Hepatocyte (in vitro differentiated cells): Measurements from ENCODE around the gene RSAD1. TPM values are rescaled to one million over a fixed set of nuclear protein-coding genes. Genes with fewer than 3 reads are reported as not detected.

Experiments used
- DNase-seq: peaks from one replicate; pipeline ENCODE4 v3.0.0-alpha.2; 2016; ENCODE audit warnings: low spot score
- H2AFZ ChIP-seq: fragments of 200-600 bp; sonication (generic); 2 replicates; pipeline ENCODE4 v1.6.0; 2016; ENCODE audit warnings: antibody characterized with exemption, mild to moderate bottlenecking
- H3K27ac ChIP-seq: fragments of 200-600 bp; sonication (generic); 2 replicates; pipeline ENCODE4 v1.5.1; 2016; ENCODE audit warnings: mild to moderate bottlenecking
- H3K27me3 ChIP-seq: fragments of 200-600 bp; sonication (generic); 2 replicates; pipeline ENCODE4 v1.6.1; 2016
- H3K36me3 ChIP-seq: fragments of 200-600 bp; sonication (generic); replicated peaks from 2 replicates; pipeline ENCODE4 v1.5.1; 2016; ENCODE audit warnings: low read depth; ENCODE audit not compliant: insufficient read depth
- H3K4me1 ChIP-seq: fragments of 200-600 bp; sonication (generic); 2 replicates; pipeline ENCODE4 v1.5.1; 2016; ENCODE audit warnings: mild to moderate bottlenecking, moderate library complexity; ENCODE audit not compliant: insufficient read depth
- H3K4me2 ChIP-seq: fragments of 200-600 bp; sonication (generic); 2 replicates; pipeline ENCODE4 v1.6.0; 2016
- H3K4me3 ChIP-seq: fragments of 200-600 bp; sonication (generic); 2 replicates; pipeline ENCODE4 v1.5.1; 2016; ENCODE audit warnings: mild to moderate bottlenecking
- H3K79me2 ChIP-seq: fragments of 200-600 bp; sonication (generic); 2 replicates; pipeline ENCODE4 v1.6.0; 2017; ENCODE audit warnings: mild to moderate bottlenecking
- H3K9me2 ChIP-seq: fragments of 200-600 bp; sonication (generic); replicated peaks from 2 replicates; pipeline ENCODE4 v1.6.0; 2017; ENCODE audit warnings: mild to moderate bottlenecking; ENCODE audit not compliant: insufficient read depth
- H3K9me3 ChIP-seq: fragments of 200-600 bp; sonication (generic); 2 replicates; pipeline ENCODE4 v1.5.1; 2016; ENCODE audit warnings: low read depth, mild to moderate bottlenecking
- H4K20me1 ChIP-seq: fragments of 200-600 bp; sonication (generic); 2 replicates; pipeline ENCODE4 v1.6.0; 2016; ENCODE audit warnings: mild to moderate bottlenecking; ENCODE audit not compliant: insufficient read depth, poor library complexity, severe bottlenecking
- EZH2 ChIP-seq: fragments of 200-600 bp; sonication (generic); IDR thresholded peaks from 2 replicates; pipeline ENCODE4 v1.6.1; 2016; ENCODE audit warnings: antibody characterized with exemption, mild to moderate bottlenecking, borderline replicate concordance
- EZH2phosphoT487 ChIP-seq: fragments of 200-600 bp; sonication (generic); IDR thresholded peaks from one replicate; pipeline ENCODE4 v1.6.1; 2018; ENCODE audit warnings: antibody characterized with exemption, mild to moderate bottlenecking, low read depth, moderate library complexity; ENCODE audit not compliant: unreplicated experiment, severe bottlenecking
- WGBS: methylation state at CpG from one replicate; pipeline ENCODE4 v1.1.6; 2016; ENCODE audit warnings: low lambda C conversion rate; ENCODE audit errors: missing lambda C conversion rate; 5-methylcytosine and 5-hydroxymethylcytosine counted together
- polyA plus RNA-seq: library from polyadenylated mRNA; unstranded; fragments of >200 nt; fragmentation: Nextera tagmentation; extraction: Ambion mirVana; gene quantifications from 2 replicates; pipeline ENCODE4 v1.2.1, GENCODE V29; 2016
- total RNA-seq: library from RNA; depleted of rRNA; stranded (reverse); fragments of >200 nt; gene quantifications from 2 replicates; pipeline ENCODE4 v1.2.3, GENCODE V29; 2014
- TF ChIP-seq, protein P1 (sequence below): fragments of 200-600 bp; sonication (generic); IDR thresholded peaks from 2 replicates; pipeline ENCODE4 v1.5.1; 2016; ENCODE audit warnings: antibody characterized with exemption, mild to moderate bottlenecking; ENCODE audit not compliant: poor library complexity

Gene RSAD1
- total and polyA plus RNA-seq, 2 experiments from 2014 or later, result 28.6 to 44.2 TPM

- DNase-seq, result no peak
- 86% methylated on average over 4 of the region's 4 CpGs for WGBS
- TF ChIP-seq, protein P1, sequence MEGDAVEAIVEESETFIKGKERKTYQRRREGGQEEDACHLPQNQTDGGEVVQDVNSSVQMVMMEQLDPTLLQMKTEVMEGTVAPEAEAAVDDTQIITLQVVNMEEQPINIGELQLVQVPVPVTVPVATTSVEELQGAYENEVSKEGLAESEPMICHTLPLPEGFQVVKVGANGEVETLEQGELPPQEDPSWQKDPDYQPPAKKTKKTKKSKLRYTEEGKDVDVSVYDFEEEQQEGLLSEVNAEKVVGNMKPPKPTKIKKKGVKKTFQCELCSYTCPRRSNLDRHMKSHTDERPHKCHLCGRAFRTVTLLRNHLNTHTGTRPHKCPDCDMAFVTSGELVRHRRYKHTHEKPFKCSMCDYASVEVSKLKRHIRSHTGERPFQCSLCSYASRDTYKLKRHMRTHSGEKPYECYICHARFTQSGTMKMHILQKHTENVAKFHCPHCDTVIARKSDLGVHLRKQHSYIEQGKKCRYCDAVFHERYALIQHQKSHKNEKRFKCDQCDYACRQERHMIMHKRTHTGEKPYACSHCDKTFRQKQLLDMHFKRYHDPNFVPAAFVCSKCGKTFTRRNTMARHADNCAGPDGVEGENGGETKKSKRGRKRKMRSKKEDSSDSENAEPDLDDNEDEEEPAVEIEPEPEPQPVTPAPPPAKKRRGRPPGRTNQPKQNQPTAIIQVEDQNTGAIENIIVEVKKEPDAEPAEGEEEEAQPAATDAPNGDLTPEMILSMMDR, result no peak
- TF ChIP-seq EZH2phosphoT487, result no peak
- TF ChIP-seq EZH2, result no peak
Measured at GRCh38 chr17:50459756-50460155, 18.9 kb upstream of the RSAD1 start.

GRCh38 chr17:50460831-50461526 is 17.7 kb upstream of the RSAD1 start:
- Histone ChIP-seq H3K4me1 (peaks cover 12% of the 10 kb centered on the region), H3K36me3 (no peaks in the 10 kb centered on the region)
- 96% methylated on average over 9 of the region's 9 CpGs for WGBS

More at GRCh38 chr17:50459756-50460155, 18.9 kb upstream of the RSAD1 start:
- Histone ChIP-seq H3K36me3 (no peaks in the 10 kb centered on the region), H3K4me2 (no peak overlapping the region), H4K20me1 (no peaks in the 10 kb centered on the region), H3K27ac (peak overlapping the region; percentile 61), H3K9me3 (no peaks in the 10 kb centered on the region), H3K9me2 (no peaks in the 10 kb centered on the region), H3K79me2 (no peaks in the 10 kb centered on the region), H3K27me3 (no peaks in the 10 kb centered on the region), H3K4me1 (peaks cover 12% of the 10 kb centered on the region), H2AFZ (no peak overlapping the region), H3K4me3 (no peak overlapping the region)

GRCh38 chr17:50461550-50462132 is 17.0 kb upstream of the RSAD1 start:
- Histone ChIP-seq H3K9me3 (no peaks in the 10 kb centered on the region), H3K9me2 (no peaks in the 10 kb centered on the region), H3K27ac (no peak overlapping the region), H3K27me3 (no peaks in the 10 kb centered on the region), H3K4me3 (no peak overlapping the region), H3K4me2 (no peak overlapping the region), H3K36me3 (no peaks in the 10 kb centered on the region), H2AFZ (no peak overlapping the region), H3K79me2 (no peaks in the 10 kb centered on the region), H3K4me1 (peaks cover 12% of the 10 kb centered on the region), H4K20me1 (no peaks in the 10 kb centered on the region)
- no peak for DNase-seq
- WGBS, result 92% methylated on average over 14 of the region's 14 CpGs
- TF ChIP-seq EZH2phosphoT487 (no peak), EZH2 (no peak)
- TF ChIP-seq, protein P1, result no peak

More at GRCh38 chr17:50460831-50461526, 17.7 kb upstream of the RSAD1 start:
- no peak for DNase-seq
- Histone ChIP-seq H2AFZ (no peak overlapping the region), H3K9me3 (no peaks in the 10 kb centered on the region), H3K4me3 (no peak overlapping the region), H3K27ac (no peak overlapping the region), H3K79me2 (no peaks in the 10 kb centered on the region), H3K9me2 (no peaks in the 10 kb centered on the region), H3K4me2 (no peak overlapping the region), H3K27me3 (no peaks in the 10 kb centered on the region), H4K20me1 (no peaks in the 10 kb centered on the region)
- TF ChIP-seq EZH2, result no peak
- TF ChIP-seq, protein P1, result no peak
- TF ChIP-seq EZH2phosphoT487, result no peak
